NB4 (cell line): ENCODE data around the gene ADORA2A.

Source experiments
- MYC ChIP-seq: IDR thresholded peaks from 2 replicates; pipeline ENCODE4 v1.6.1; 2011; ENCODE audit warnings: low read depth, low read length
- POLR2A ChIP-seq: IDR thresholded peaks from 2 replicates; pipeline ENCODE4 v1.6.1; 2011; ENCODE audit warnings: mild to moderate bottlenecking; ENCODE audit not compliant: insufficient read length; ENCODE audit errors: extremely low read depth
- TF ChIP-seq, protein P1 (sequence below): IDR thresholded peaks from one replicate; pipeline ENCODE4 v1.5.1; 2012; ENCODE audit warnings: low read depth, low read length
- TF ChIP-seq, protein P2 (sequence below): IDR thresholded peaks from 2 replicates; pipeline ENCODE4 v1.6.1; 2011; ENCODE audit warnings: low read depth, low read length

DNA sequence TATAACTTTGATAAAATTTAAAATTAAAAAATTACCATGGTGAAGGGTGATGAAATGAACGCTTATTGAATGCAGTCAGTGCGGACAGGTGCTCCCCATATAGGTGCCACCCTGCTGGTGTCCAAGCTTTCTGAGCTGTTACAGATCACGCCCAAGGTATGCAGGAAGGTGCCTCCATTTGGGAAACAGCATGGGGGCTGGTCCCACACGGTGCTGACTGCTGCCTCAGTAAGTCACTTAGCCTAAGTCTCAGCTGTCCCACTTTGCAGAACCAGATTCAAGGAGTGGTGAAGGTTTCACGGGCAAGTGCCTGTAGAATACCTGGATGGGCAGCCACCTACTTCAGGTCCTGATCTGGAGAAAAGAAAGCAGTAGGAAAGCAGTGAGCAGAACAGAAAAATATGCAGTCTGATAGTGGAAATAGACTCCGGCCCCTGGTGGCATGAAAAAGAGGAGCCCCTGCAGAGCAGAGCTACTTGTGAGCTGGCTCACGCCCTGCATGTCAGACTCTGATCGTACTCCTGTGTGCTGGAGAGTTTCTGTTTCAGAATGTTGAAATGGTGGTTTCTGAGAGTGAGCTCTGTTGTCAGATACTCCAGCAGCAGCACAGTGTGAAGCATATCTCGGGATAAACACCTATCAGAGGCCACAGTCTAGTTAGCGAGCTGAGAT is 33.2 kb downstream of the ADORA2A start:
- TF ChIP-seq, protein P1, sequence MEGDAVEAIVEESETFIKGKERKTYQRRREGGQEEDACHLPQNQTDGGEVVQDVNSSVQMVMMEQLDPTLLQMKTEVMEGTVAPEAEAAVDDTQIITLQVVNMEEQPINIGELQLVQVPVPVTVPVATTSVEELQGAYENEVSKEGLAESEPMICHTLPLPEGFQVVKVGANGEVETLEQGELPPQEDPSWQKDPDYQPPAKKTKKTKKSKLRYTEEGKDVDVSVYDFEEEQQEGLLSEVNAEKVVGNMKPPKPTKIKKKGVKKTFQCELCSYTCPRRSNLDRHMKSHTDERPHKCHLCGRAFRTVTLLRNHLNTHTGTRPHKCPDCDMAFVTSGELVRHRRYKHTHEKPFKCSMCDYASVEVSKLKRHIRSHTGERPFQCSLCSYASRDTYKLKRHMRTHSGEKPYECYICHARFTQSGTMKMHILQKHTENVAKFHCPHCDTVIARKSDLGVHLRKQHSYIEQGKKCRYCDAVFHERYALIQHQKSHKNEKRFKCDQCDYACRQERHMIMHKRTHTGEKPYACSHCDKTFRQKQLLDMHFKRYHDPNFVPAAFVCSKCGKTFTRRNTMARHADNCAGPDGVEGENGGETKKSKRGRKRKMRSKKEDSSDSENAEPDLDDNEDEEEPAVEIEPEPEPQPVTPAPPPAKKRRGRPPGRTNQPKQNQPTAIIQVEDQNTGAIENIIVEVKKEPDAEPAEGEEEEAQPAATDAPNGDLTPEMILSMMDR, result no peak
- no peak for TF ChIP-seq MYC
- TF ChIP-seq POLR2A, result no peak
- TF ChIP-seq, protein P2, sequence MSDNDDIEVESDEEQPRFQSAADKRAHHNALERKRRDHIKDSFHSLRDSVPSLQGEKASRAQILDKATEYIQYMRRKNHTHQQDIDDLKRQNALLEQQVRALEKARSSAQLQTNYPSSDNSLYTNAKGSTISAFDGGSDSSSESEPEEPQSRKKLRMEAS, result no peak
